Chondrocyte (in vitro differentiated cells): ENCODE results near the gene LSS. TPM values are rescaled to one million over a fixed set of nuclear protein-coding genes. Genes with fewer than 3 reads are reported as not detected.

ENCODE experiments used
- DNase-seq: peaks from one replicate; pipeline ENCODE4 v3.0.0; 2021; ENCODE audit warnings: mixed read lengths, low spot score
- H3K27ac Mint-ChIP-seq: one replicate; pipeline ENCODE4 v1.8.0; 2021; ENCODE audit warnings: mild to moderate bottlenecking, moderate library complexity, mixed read lengths; ENCODE audit not compliant: unreplicated experiment
- H3K27me3 Mint-ChIP-seq: 2 replicates; pipeline ENCODE4 v1.8.0; 2021; ENCODE audit warnings: low read depth, mixed read lengths
- H3K36me3 Mint-ChIP-seq: 2 replicates; pipeline ENCODE4 v1.8.0; 2021; ENCODE audit warnings: low read depth, mixed read lengths
- H3K4me1 Mint-ChIP-seq: 2 replicates; pipeline ENCODE4 v1.8.0; 2021; ENCODE audit warnings: low read depth, mild to moderate bottlenecking, mixed read lengths
- H3K4me3 Mint-ChIP-seq: one replicate; pipeline ENCODE4 v1.8.0; 2021; ENCODE audit warnings: mild to moderate bottlenecking, moderate library complexity, mixed read lengths; ENCODE audit not compliant: unreplicated experiment
- H3K9me3 Mint-ChIP-seq: 2 replicates; pipeline ENCODE4 v1.8.0; 2021; ENCODE audit warnings: low read depth, mixed read lengths
- CTCF ChIP-seq: fragments of 200-600 bp; sonication (generic); IDR thresholded peaks from 2 replicates; pipeline ENCODE4 v1.5.0; 2021; ENCODE audit warnings: antibody characterized with exemption, mild to moderate bottlenecking, moderate library complexity
- total RNA-seq: library from RNA; stranded (reverse); gene quantifications from 3 replicates; pipeline ENCODE4 v1.2.1, GENCODE V29; 2021

Gene LSS
- total RNA-seq, 1 donor from 2014 or later, result 107 TPM

- H3K27ac Mint-ChIP-seq, result no peak overlapping the region
- no peak overlapping the region for H3K4me3 Mint-ChIP-seq
- peaks cover 43% of the 10 kb centered on the region for H3K36me3 Mint-ChIP-seq
- peaks cover 4% of the 10 kb centered on the region for H3K4me1 Mint-ChIP-seq
- TF ChIP-seq CTCF, result no peak
- H3K27me3 Mint-ChIP-seq, result no peaks in the 10 kb centered on the region
- no peak for DNase-seq
- H3K9me3 Mint-ChIP-seq, result no peaks in the 10 kb centered on the region
Measured at GRCh38 chr21:46250146-46250725, 21.7 kb upstream of the LSS start.

DNA sequence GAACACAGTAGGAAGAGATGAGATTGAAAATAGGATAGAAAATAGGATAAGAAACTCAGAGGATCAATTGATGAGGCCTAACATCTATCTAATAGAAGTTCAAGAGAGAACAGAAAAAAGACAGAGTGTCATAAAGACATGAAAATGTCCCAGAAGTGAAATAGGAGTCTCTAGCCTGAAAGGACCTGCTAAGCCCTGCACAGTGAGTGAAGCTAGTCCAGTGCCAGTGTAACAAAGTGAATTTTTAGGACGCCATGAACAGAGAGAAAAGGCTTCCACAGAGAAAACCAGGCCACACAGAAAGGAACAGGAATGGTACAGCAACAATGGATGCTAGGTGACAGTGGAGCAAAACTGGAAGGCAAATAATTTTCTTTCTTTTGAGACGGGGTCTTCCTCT, 20.3 kb upstream of the LSS start:
- H3K36me3 Mint-ChIP-seq, result peaks cover 34% of the 10 kb centered on the region
- DNase-seq, result no peak
- H3K9me3 Mint-ChIP-seq, result no peaks in the 10 kb centered on the region
- no peaks in the 10 kb centered on the region for H3K4me1 Mint-ChIP-seq
- H3K27me3 Mint-ChIP-seq, result no peaks in the 10 kb centered on the region
- no peak overlapping the region for H3K4me3 Mint-ChIP-seq
- no peak for TF ChIP-seq CTCF
- H3K27ac Mint-ChIP-seq, result no peak overlapping the region

DNA sequence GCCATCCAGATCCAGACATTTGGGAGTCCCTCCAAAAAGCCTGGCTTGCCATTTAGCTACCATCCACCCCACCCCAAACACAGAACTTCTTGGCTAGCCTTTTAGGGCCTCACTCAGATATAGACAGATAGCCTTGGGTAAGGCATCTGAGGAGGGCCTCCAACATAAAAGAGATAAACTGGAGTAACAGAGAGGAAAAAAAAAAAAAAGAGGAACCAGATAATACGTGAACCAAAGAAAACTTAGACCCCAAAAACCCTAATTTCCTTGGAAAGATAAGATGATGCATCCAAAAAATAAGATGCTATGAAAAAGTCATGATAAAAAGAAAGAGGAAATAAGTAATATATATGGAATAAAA, 19.8 kb upstream of the LSS start:
- H3K9me3 Mint-ChIP-seq, result no peaks in the 10 kb centered on the region
- no peak overlapping the region for H3K27ac Mint-ChIP-seq

DNA sequence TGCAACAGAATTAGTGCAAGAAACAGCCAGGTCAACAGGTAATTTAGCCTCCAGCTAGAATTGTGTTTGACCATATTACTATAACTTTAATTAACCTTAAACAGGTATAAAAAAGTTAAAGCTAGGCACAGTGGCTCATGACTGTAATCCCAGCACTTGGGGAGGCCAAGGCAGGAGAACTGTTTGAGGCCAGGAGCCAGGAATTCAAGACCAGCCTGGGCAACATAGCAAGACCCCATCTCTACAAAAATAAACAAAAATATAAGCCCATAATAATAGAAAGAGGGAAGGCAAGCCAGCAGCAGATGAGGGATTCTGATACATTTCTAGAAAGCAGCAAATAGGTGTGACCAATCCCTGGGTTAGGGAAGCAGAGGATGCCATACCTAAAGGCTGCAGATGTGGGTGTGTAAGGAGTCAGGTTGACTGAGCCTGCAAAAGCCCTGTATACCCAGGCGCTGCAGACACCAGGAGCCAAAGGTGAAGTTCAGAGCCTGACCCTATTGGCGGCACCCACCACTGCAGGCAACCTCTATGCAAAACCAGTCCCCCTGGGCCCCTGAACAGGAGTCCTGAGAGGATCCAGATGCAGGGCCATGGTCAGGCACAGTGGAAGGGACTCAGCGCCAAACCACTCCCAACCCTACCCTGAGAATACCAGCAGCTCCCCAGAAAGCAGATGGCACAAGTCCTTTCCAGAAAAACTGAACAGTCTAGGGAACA, 19.3 kb upstream of the LSS start:
- peaks cover 35% of the 10 kb centered on the region for H3K36me3 Mint-ChIP-seq
- no peak overlapping the region for H3K27ac Mint-ChIP-seq
- no peak for DNase-seq
- H3K27me3 Mint-ChIP-seq, result no peaks in the 10 kb centered on the region
- H3K4me3 Mint-ChIP-seq, result no peak overlapping the region
- TF ChIP-seq CTCF, result no peak
- no peaks in the 10 kb centered on the region for H3K4me1 Mint-ChIP-seq
- H3K9me3 Mint-ChIP-seq, result no peaks in the 10 kb centered on the region

More for the DNA sequence above, 19.8 kb upstream of the LSS start:
- Mint-ChIP-seq H3K27me3 (no peaks in the 10 kb centered on the region), H3K36me3 (peaks cover 31% of the 10 kb centered on the region), H3K4me1 (no peaks in the 10 kb centered on the region), H3K4me3 (no peak overlapping the region)
- TF ChIP-seq CTCF, result no peak
- no peak for DNase-seq

DNA sequence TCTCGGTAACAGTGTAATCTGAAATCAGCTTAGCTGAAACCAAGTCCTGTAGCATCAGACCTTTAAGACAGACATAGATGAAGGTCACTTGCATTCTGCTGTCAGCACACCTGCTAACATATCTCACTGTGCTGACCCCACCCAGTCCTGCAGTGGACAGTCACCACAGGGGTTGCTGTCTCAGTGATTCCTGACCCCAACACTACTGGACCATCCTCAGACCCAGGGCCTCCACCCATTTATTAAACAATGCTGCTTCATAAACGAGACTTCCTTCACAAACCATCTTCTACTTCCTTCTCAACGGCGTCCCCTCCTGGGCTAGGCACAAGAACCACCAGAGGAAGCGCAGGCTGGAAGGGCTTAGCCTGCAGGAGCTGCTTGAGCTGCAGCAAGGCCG, 17.8 kb upstream of the LSS start:
- no peak for TF ChIP-seq CTCF
- Mint-ChIP-seq H3K36me3 (peaks cover 43% of the 10 kb centered on the region), H3K4me3 (no peak overlapping the region), H3K27ac (no peak overlapping the region), H3K27me3 (no peaks in the 10 kb centered on the region), H3K9me3 (no peaks in the 10 kb centered on the region), H3K4me1 (no peaks in the 10 kb centered on the region)
- no peak for DNase-seq
